A549 (cell line): ENCODE results near the gene NFIL3. TPM values are rescaled to one million over a fixed set of nuclear protein-coding genes. Genes with fewer than 3 reads are reported as not detected.

Experiments
- ATAC-seq, 2 experiments: fragments of 200-7000 bp in 1 of 2; fragments of >200 bp in 1 of 2; cut with Nextera tagmentation in 1 of 2; cut with Tn5 transposase in 1 of 2; 3 replicates each; pipeline versions ENCODE4 v1.8.0 to v1.9.1; 2018 to 2020; ENCODE audit warnings: mild to moderate bottlenecking in 1 of 2, moderate library complexity in 1 of 2
- CTCF ChIA-PET: fragments of 300-600 bp; sonication (Branson Sonifier 250); formaldehyde crosslinking; extraction: SDS; loops from one replicate; lab custom pipeline; 2021; ENCODE audit warnings: antibody characterized with exemption, inconsistent platforms; lab: Yijun Ruan, JAX
- POLR2A ChIA-PET: fragments of 350-600 bp; formaldehyde crosslinking; extraction: SDS; loops from one replicate; lab custom pipeline; 2021; ENCODE audit warnings: antibody characterized with exemption, inconsistent platforms; lab: Yijun Ruan, JAX
- DNase-seq, 2 experiments: peaks; one replicate each; pipeline versions ENCODE4 v3.0.0 to v3.0.0-alpha.2; 2011 to 2016; ENCODE audit warnings: low read depth in 1 of 2, low spot score in 1 of 2
- FAIRE-seq: peaks from 2 replicates; lab custom pipeline; 2011; peaks lifted over from hg19 to GRCh38; lab: Jason Lieb, UNC
- H3K27ac ChIP-seq, 2 experiments: fragments of >200 bp; sonication (Bioruptor Twin); formaldehyde crosslinking; 3 replicates each; pipeline ENCODE4 v1.5.1; 2016 to 2017
- H3K4me1 ChIP-seq: fragments of >200 bp; sonication (Bioruptor Twin); formaldehyde crosslinking; 3 replicates; pipeline ENCODE4 v1.6.1; 2016
- H3K4me2 ChIP-seq: fragments of >200 bp; sonication (Bioruptor Twin); formaldehyde crosslinking; 3 replicates; pipeline ENCODE4 v1.6.1; 2016
- H3K4me3 ChIP-seq: fragments of >200 bp; sonication (Bioruptor Twin); formaldehyde crosslinking; 3 replicates; pipeline ENCODE4 v1.5.1; 2016
- H3K9me3 ChIP-seq: fragments of >200 bp; sonication (Bioruptor Twin); formaldehyde crosslinking; 3 replicates; pipeline ENCODE4 v1.6.1; 2016
- EHF ChIP-seq: fragments of 250-450 bp; sonication (Bioruptor Pico); IDR thresholded peaks from 2 replicates; pipeline ENCODE4 v1.5.0; 2020; ENCODE audit warnings: mild to moderate bottlenecking
- EHMT2 ChIP-seq: fragments of 200-600 bp; sonication (generic); IDR thresholded peaks from 2 replicates; pipeline ENCODE4 v1.6.1; 2016; ENCODE audit warnings: antibody characterized with exemption, low read depth, mild to moderate bottlenecking, moderate library complexity
- EP300 ChIP-seq, 2 experiments: fragments of >200 bp; sonication (Bioruptor Twin); formaldehyde crosslinking; IDR thresholded peaks; 2 replicates in 1 of 2; 3 replicates in 1 of 2; pipeline ENCODE4 v1.6.1; 2016 to 2017
- ESRRA ChIP-seq: fragments of 150-350 bp; IDR thresholded peaks from 2 replicates; pipeline ENCODE4 v1.6.1; 2014; ENCODE audit warnings: mild to moderate bottlenecking, low read length, borderline replicate concordance
- FOSB ChIP-seq: fragments of 250-450 bp; sonication (Bioruptor Pico); IDR thresholded peaks from 2 replicates; pipeline ENCODE4 v1.5.0; 2020; ENCODE audit warnings: mild to moderate bottlenecking, moderate library complexity
- FOSL2 ChIP-seq, 2 experiments: fragments of 450-650 bp in 1 of 2; fragments of >200 bp in 1 of 2; sonication (Bioruptor Twin) in 1 of 2; formaldehyde crosslinking; IDR thresholded peaks; 2 replicates each; pipeline versions ENCODE4 v1.5.0 to v1.6.1; 2016 to 2020; ENCODE audit warnings: mild to moderate bottlenecking in 1 of 2, moderate library complexity in 1 of 2
- GATA3 ChIP-seq: IDR thresholded peaks from 2 replicates; pipeline ENCODE4 v1.6.1; 2012; ENCODE audit warnings: borderline replicate concordance
- HOXB5 ChIP-seq: fragments of 250-450 bp; sonication (Bioruptor Pico); IDR thresholded peaks from 2 replicates; pipeline ENCODE4 v1.5.0; 2020; ENCODE audit warnings: mild to moderate bottlenecking, moderate library complexity
- RFX5 ChIP-seq: fragments of 450-650 bp; IDR thresholded peaks from 2 replicates; pipeline ENCODE4 v1.7.1; 2014; ENCODE audit warnings: antibody characterized with exemption, mild to moderate bottlenecking, moderate library complexity
- TP53 ChIP-seq: fragments of 250-450 bp; sonication (Bioruptor Pico); IDR thresholded peaks from 2 replicates; pipeline ENCODE4 v1.5.0; 2021; ENCODE audit warnings: mild to moderate bottlenecking, moderate library complexity
- ZFP36 ChIP-seq: fragments of 450-650 bp; IDR thresholded peaks from 2 replicates; pipeline ENCODE4 v1.6.1; 2014; ENCODE audit warnings: borderline replicate concordance; ENCODE audit not compliant: partially characterized antibody
- WGBS: methylation state at CpG from one replicate; pipeline ENCODE4 v1.1.6; 2017; ENCODE audit errors: missing lambda C conversion rate; 5-methylcytosine and 5-hydroxymethylcytosine counted together
- polyA plus RNA-seq, 4 experiments: library from polyadenylated mRNA; depleted of rRNA in 3 of 4; stranded (reverse); fragments of >200 nt; fragmentation: RNase III in 1 of 4; extraction: RNeasy Plus Mini Kit Qiagen cat#74134 plus additional on column Dnase treatment in 1 of 4; gene quantifications; 2 replicates in 3 of 4; 3 replicates in 1 of 4; pipeline ENCODE4 v1.2.3, GENCODE V29; 2011 to 2017
- TF ChIP-seq, protein P1 (sequence below): fragments of 450-650 bp; IDR thresholded peaks from 2 replicates; pipeline ENCODE4 v1.6.1; 2014; ENCODE audit warnings: antibody characterized with exemption
- TF ChIP-seq, protein P2 (sequence below): fragments of 250-450 bp; sonication (Bioruptor Pico); IDR thresholded peaks from 2 replicates; pipeline ENCODE4 v1.5.0; 2021; ENCODE audit warnings: mild to moderate bottlenecking, moderate library complexity, borderline replicate concordance
- TF ChIP-seq, protein P3 (sequence below): fragments of 250-450 bp; sonication (Bioruptor Pico); IDR thresholded peaks from 2 replicates; pipeline ENCODE4 v1.5.0; 2020; ENCODE audit warnings: low read depth, mild to moderate bottlenecking, moderate library complexity

Gene NFIL3
- polyA plus RNA-seq, 2 of the 4 experiments (the other 2 are of a cell fraction) = 10.5 to 16.1 TPM

DNA sequence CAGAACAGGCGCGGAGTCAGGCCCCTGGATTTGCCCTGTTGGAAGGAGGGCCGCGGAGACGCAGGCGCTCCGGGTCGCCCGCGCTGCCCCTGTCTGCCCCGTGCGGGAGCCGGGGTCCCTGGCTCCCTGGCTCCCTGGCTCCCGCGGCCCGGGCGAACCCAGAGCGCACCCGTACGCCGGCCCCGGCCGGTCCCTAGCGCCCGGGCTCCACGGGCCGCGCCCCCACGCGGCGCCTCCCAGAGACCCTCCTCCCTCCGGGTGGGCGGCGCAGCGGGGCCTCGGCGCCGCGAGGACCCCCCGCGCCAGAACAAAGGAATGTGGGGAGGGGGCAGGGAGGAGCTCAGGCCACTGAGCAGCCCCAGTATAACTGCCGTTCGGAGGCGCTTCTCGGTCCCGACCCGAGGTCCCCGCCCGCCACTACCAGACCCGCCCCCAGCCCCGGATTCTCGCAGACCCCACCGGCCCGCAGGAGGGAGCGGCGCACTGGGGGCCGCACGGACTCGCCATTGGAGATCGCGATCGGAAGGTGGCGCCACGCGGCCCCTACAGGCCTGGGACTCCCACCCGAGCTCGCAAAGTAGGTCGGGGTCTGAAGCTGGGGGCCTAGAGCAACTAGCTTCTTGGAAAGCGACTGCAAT lies 2.4 kb downstream of the NFIL3 start:
- CTCF ChIA-PET = interaction anchor here (1.4 kb wide), 1 partner anchor 384 kb away, joined by 4 read pairs; no protein-coding TSS in a partner anchor
- H3K4me3 ChIP-seq = peak overlapping the region; percentile 73; the same call in 1 of the 3 replicates
- DNase-seq = no peak
- TF ChIP-seq, protein P1, sequence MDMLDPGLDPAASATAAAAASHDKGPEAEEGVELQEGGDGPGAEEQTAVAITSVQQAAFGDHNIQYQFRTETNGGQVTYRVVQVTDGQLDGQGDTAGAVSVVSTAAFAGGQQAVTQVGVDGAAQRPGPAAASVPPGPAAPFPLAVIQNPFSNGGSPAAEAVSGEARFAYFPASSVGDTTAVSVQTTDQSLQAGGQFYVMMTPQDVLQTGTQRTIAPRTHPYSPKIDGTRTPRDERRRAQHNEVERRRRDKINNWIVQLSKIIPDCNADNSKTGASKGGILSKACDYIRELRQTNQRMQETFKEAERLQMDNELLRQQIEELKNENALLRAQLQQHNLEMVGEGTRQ = no peak
- TF ChIP-seq RFX5 (no peak), FOSL2 (IDR thresholded peaks at IDR 0.05) (no peak), FOSL2 (CRISPR knock-in tag; IDR thresholded peaks at IDR 0.05) (no peak), EHF (CRISPR knock-in tag) (no peak), ESRRA (no peak), EP300 (IDR thresholded peaks at IDR 0.05) (no peak)
- peak overlapping the region; percentile 81 for H3K4me2 ChIP-seq
- H3K27ac ChIP-seq = peak overlapping the region; percentile 15 to 93; a peak in 4 of 6 replicates
- FAIRE-seq = no peak
- H3K9me3 ChIP-seq = no peaks in the 10 kb centered on the region
- POLR2A ChIA-PET = no interaction called here
- peaks cover 66% of the 10 kb centered on the region for H3K4me1 ChIP-seq
- ATAC-seq = no peak
- WGBS = 90% methylated on average over 35 of the region's 69 CpGs

DNA sequence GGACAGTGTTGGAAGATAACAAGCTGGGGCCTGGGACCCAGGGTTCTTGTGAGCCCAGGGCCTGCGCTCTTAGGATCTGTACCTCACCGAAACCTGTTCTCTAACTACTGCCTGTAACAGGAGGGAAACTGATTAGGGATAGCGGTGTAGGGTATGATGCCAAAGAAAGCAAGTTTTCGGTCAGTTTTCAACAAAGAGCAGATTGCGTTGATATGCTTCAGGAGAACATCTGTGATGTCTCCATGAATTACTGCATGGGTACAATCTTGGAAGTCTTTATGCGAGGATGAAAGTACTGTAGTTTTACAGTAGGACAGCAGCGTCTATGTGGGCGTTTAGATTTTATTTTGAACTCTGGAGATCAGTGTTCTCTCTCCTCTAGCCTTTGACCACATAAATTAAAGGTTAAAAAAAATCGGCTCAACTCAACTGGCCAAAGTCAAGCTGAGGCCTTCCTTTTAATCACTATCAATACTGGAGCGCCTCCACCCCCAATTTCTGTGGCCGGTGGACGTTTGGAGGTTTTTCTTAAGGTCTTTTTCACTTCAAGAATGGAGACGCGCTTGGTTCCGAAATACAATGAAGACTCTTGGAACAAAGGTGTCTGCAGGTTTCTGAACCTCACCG lies 3.0 kb downstream of the NFIL3 start:
- ATAC-seq = no peak
- 95% methylated on average over 16 of the region's 16 CpGs for WGBS
- peak overlapping the region; percentile 81 for H3K4me2 ChIP-seq
- no peaks in the 10 kb centered on the region for H3K9me3 ChIP-seq
- POLR2A ChIA-PET = interaction anchor here (1.1 kb wide), 1 partner anchor 24 kb away, joined by 3 read pairs; no protein-coding TSS in a partner anchor
- FAIRE-seq = no peak
- CTCF ChIA-PET = interaction anchor here (0.7 to 1.4 kb wide), 3 partner anchors 21 to 383 kb away, joined by 3 to 4 read pairs (median 3); no protein-coding TSS in a partner anchor
- peak overlapping the region; percentile 82 to 93 for H3K27ac ChIP-seq
- TF ChIP-seq, protein P2, sequence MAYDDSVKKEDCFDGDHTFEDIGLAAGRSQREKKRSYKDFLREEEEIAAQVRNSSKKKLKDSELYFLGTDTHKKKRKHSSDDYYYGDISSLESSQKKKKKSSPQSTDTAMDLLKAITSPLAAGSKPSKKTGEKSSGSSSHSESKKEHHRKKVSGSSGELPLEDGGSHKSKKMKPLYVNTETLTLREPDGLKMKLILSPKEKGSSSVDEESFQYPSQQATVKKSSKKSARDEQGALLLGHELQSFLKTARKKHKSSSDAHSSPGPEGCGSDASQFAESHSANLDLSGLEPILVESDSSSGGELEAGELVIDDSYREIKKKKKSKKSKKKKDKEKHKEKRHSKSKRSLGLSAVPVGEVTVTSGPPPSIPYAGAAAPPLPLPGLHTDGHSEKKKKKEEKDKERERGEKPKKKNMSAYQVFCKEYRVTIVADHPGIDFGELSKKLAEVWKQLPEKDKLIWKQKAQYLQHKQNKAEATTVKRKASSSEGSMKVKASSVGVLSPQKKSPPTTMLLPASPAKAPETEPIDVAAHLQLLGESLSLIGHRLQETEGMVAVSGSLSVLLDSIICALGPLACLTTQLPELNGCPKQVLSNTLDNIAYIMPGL (CRISPR knock-in tag) = no peak
- TF ChIP-seq HOXB5 (CRISPR knock-in tag) = no peak
- no peak for TF ChIP-seq TP53 (CRISPR knock-in tag)
- TF ChIP-seq ZFP36 = no peak
- no peak for TF ChIP-seq FOSB (CRISPR knock-in tag)
- TF ChIP-seq, protein P3, sequence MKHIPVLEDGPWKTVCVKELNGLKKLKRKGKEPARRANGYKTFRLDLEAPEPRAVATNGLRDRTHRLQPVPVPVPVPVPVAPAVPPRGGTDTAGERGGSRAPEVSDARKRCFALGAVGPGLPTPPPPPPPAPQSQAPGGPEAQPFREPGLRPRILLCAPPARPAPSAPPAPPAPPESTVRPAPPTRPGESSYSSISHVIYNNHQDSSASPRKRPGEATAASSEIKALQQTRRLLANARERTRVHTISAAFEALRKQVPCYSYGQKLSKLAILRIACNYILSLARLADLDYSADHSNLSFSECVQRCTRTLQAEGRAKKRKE (CRISPR knock-in tag) = no peak
- TF ChIP-seq EHMT2 = no peak
- no peak for TF ChIP-seq GATA3
- no peak for TF ChIP-seq RFX5
- H3K4me1 ChIP-seq = peaks cover 67% of the 10 kb centered on the region
- H3K4me3 ChIP-seq = no peak overlapping the region; the same call in 2 of the 3 replicates
- DNase-seq = no peak
